OCI-M2 (cell line): ENCODE results near the gene SPRY4.
"Not testable (repeated sequence)": the region's sequence is repeated elsewhere in the genome, so short reads cannot be mapped to it uniquely, and the experiment has no call there.

Experiments
- DNase-seq: peaks from one replicate; lab custom pipeline; 2025; ENCODE audit not compliant: unreplicated experiment; lab: John Stamatoyannopoulos, UW

Gene SPRY4

GRCh38 chr5:142315096-142315900 is 9.5 kb downstream of the SPRY4 start:
- no peak for DNase-seq

GRCh38 chr5:142314606-142315005 is 10.2 kb downstream of the SPRY4 start:
- DNase-seq, result no peak

GRCh38 chr5:142314109-142314508 is 10.7 kb downstream of the SPRY4 start:
- DNase-seq, result no peak

- no peak for DNase-seq
Observed at GRCh38 chr5:142313682-142314081, 11.1 kb downstream of the SPRY4 start.

GRCh38 chr5:142313275-142313674 is 11.5 kb downstream of the SPRY4 start:
- DNase-seq, result no peak

GRCh38 chr5:142312399-142312798 is 12.4 kb downstream of the SPRY4 start:
- no peak for DNase-seq

- no peak for DNase-seq
Observed at GRCh38 chr5:142311725-142312124, 13.1 kb downstream of the SPRY4 start.

GRCh38 chr5:142310803-142311202 is 14.0 kb downstream of the SPRY4 start:
- no peak for DNase-seq

GRCh38 chr5:142309747-142310318 is 15.0 kb downstream of the SPRY4 start:
- DNase-seq, result no peak

- no peak for DNase-seq
Observed at GRCh38 chr5:142308358-142308757, 16.5 kb downstream of the SPRY4 start.

- no peak for DNase-seq
Observed at GRCh38 chr5:142307146-142307890, 17.5 kb downstream of the SPRY4 start.

GRCh38 chr5:142306077-142306502 is 18.7 kb downstream of the SPRY4 start:
- DNase-seq, result no peak

- no peak for DNase-seq
Observed at GRCh38 chr5:142305211-142305610, 19.6 kb downstream of the SPRY4 start.

GRCh38 chr5:142304013-142304701 is 20.7 kb downstream of the SPRY4 start:
- DNase-seq, result no peak

GRCh38 chr5:142303565-142303964 is 21.3 kb downstream of the SPRY4 start:
- DNase-seq, result no peak

GRCh38 chr5:142301540-142301939 is 23.3 kb downstream of the SPRY4 start:
- DNase-seq, result no peak

GRCh38 chr5:142300677-142301076 is 24.1 kb downstream of the SPRY4 start:
- DNase-seq, result no peak

GRCh38 chr5:142298789-142299188 is 26.0 kb downstream of the SPRY4 start:
- no peak for DNase-seq

- not testable (repeated sequence) for DNase-seq
Observed at GRCh38 chr5:142297786-142298185, 27.0 kb downstream of the SPRY4 start.

- DNase-seq, result no peak
Observed at GRCh38 chr5:142296914-142297417, 27.9 kb downstream of the SPRY4 start.
